ENCODE results near the gene TEX13B. TPM values are rescaled to one million over a fixed set of nuclear protein-coding genes. Genes with fewer than 3 reads are reported as not detected.

The TEX13B gene
- polyA plus RNA-seq, 1 of the 3 experiments (the other 2 are of a cell fraction): not detected

GRCh38 chrX:107978707-107979307 lies 3.4 kb downstream of the TEX13B start (continued):
- TF ChIP-seq CTCF (IDR thresholded peaks at IDR 0.05): peak; percentile 65

GRCh38 chrX:107978071-107978470 lies 4.1 kb downstream of the TEX13B start:
- no peak for DNase-seq
- no peaks in the 10 kb centered on the region for H3K4me1 ChIP-seq (ENCODE audit: control insufficient read depth in 1 of 2, insufficient read depth in 2 of 2, low read depth in 1 of 2, low read length in 1 of 2)
- H4K20me1 ChIP-seq (ENCODE audit: insufficient read depth): no peaks in the 10 kb centered on the region
- H3K4me2 ChIP-seq: no peak overlapping the region
- TF ChIP-seq ZBTB33 (IDR thresholded peaks at IDR 0.05; ENCODE audit: borderline replicate concordance, low read depth): no peak
- no peak for TF ChIP-seq REST (IDR thresholded peaks at IDR 0.05; ENCODE audit: low read depth, low read length)
- no peak for TF ChIP-seq PBX3 (IDR thresholded peaks at IDR 0.05)
- no peak for TF ChIP-seq EP300 (IDR thresholded peaks at IDR 0.05; ENCODE audit: borderline replicate concordance in 1 of 2, low read depth in 1 of 2, low read length in 1 of 2)
- WGBS (ENCODE audit: low lambda C conversion rate): 7% methylated on average over 4 of the region's 4 CpGs
- H2AFZ ChIP-seq (ENCODE audit: low read depth): no peak overlapping the region
- no peaks in the 10 kb centered on the region for H3K9me2 ChIP-seq
- H3K36me3 ChIP-seq (replicated peaks in 1 of 2; ENCODE audit: control insufficient read depth in 1 of 2, insufficient read depth in 2 of 2, low read length in 1 of 2): no peaks in the 10 kb centered on the region
- ChIA-PET POLR2A (no interaction called here), CTCF (interaction anchor here (1.0 kb wide), 1 partner anchor 22 kb away, joined by 4 read pairs; no protein-coding TSS in a partner anchor)
- no peak overlapping the region for H3K4me3 ChIP-seq (ENCODE audit: low read depth in 2 of 2, low read length in 1 of 2)
- H3F3A ChIP-seq (replicated peaks; ENCODE audit: insufficient read depth): no peaks in the 10 kb centered on the region
- H3K79me2 ChIP-seq (ENCODE audit: insufficient read depth): no peaks in the 10 kb centered on the region
- peaks cover 44% of the 10 kb centered on the region; the same call in 1 of the 2 replicates for H3K27me3 ChIP-seq (ENCODE audit: insufficient read depth)
- no peaks in the 10 kb centered on the region for H3K9me3 ChIP-seq
- no peak overlapping the region for H3K9ac ChIP-seq
- H3K27ac ChIP-seq (ENCODE audit: low read depth in 2 of 2, low read length in 1 of 2): no peak overlapping the region

Data from SK-N-SH (cell line).